ENCODE measurements around the gene PERP. TPM values are rescaled to one million over a fixed set of nuclear protein-coding genes. Genes with fewer than 3 reads are reported as not detected.
"Not testable (repeated sequence)": the region's sequence is repeated elsewhere in the genome, so short reads cannot be mapped to it uniquely, and the experiment has no call there.

PERP gene
- total and polyA plus RNA-seq, 4 donors = 14.7 to 57.8 (median 30.3) TPM

DNA sequence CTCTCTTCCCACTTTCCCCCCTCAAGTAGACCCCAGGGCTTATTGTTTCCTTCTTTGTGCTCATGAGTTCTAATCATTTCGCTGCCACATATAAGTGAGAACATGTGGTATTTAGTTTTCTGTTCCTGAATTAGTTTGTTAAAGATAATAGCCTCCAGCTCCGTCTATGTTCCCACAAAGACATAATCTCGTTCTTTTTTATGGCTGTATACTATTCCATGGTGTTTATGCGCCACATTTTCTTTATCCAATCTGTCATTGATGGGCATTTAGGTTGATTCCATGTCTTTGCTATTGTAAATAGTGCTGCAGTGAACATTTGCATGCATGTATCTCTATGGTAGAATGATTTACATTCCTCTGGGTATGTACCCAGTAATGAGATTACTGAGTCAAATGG, 16.9 kb upstream of the PERP start:
- TF ChIP-seq, protein P1, sequence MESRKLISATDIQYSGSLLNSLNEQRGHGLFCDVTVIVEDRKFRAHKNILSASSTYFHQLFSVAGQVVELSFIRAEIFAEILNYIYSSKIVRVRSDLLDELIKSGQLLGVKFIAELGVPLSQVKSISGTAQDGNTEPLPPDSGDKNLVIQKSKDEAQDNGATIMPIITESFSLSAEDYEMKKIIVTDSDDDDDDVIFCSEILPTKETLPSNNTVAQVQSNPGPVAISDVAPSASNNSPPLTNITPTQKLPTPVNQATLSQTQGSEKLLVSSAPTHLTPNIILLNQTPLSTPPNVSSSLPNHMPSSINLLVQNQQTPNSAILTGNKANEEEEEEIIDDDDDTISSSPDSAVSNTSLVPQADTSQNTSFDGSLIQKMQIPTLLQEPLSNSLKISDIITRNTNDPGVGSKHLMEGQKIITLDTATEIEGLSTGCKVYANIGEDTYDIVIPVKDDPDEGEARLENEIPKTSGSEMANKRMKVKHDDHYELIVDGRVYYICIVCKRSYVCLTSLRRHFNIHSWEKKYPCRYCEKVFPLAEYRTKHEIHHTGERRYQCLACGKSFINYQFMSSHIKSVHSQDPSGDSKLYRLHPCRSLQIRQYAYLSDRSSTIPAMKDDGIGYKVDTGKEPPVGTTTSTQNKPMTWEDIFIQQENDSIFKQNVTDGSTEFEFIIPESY (IDR thresholded peaks at IDR 0.05) = no peak
- TF ChIP-seq, protein P2, sequence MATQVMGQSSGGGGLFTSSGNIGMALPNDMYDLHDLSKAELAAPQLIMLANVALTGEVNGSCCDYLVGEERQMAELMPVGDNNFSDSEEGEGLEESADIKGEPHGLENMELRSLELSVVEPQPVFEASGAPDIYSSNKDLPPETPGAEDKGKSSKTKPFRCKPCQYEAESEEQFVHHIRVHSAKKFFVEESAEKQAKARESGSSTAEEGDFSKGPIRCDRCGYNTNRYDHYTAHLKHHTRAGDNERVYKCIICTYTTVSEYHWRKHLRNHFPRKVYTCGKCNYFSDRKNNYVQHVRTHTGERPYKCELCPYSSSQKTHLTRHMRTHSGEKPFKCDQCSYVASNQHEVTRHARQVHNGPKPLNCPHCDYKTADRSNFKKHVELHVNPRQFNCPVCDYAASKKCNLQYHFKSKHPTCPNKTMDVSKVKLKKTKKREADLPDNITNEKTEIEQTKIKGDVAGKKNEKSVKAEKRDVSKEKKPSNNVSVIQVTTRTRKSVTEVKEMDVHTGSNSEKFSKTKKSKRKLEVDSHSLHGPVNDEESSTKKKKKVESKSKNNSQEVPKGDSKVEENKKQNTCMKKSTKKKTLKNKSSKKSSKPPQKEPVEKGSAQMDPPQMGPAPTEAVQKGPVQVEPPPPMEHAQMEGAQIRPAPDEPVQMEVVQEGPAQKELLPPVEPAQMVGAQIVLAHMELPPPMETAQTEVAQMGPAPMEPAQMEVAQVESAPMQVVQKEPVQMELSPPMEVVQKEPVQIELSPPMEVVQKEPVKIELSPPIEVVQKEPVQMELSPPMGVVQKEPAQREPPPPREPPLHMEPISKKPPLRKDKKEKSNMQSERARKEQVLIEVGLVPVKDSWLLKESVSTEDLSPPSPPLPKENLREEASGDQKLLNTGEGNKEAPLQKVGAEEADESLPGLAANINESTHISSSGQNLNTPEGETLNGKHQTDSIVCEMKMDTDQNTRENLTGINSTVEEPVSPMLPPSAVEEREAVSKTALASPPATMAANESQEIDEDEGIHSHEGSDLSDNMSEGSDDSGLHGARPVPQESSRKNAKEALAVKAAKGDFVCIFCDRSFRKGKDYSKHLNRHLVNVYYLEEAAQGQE (IDR thresholded peaks at IDR 0.05) = no peak
- Histone ChIP-seq H3K27ac (ENCODE audit: low read depth in 1 of 2, low read length in 2 of 2) (no peak overlapping the region), H3K27me3 (ENCODE audit: control insufficient read depth in 4 of 4, insufficient read depth in 4 of 4, low read length in 3 of 4) (peaks cover 0 to 4% (median 0%) of the 10 kb centered on the region in 4 donors), H3K36me3 (ENCODE audit: control insufficient read depth in 4 of 4, insufficient read depth in 3 of 4, low read depth in 1 of 4, low read length in 3 of 4) (no peaks in the 10 kb centered on the region), H3K4me1 (ENCODE audit: control insufficient read depth in 4 of 4, insufficient read depth in 4 of 4, low read length in 3 of 4) (no peaks in the 10 kb centered on the region), H3K9ac (ENCODE audit: low read depth in 1 of 2, low read length in 2 of 2) (no peak overlapping the region), H3K4me3 (ENCODE audit: low read depth in 1 of 3, low read length in 3 of 3) (no peak overlapping the region), H3K9me3 (ENCODE audit: control insufficient read depth in 4 of 4, low read length in 3 of 4) (no peaks in the 10 kb centered on the region)
- no peak for DNase-seq (ENCODE audit: low spot score)
- WGBS = 92% methylated on average over 4 of the region's 4 CpGs

DNA sequence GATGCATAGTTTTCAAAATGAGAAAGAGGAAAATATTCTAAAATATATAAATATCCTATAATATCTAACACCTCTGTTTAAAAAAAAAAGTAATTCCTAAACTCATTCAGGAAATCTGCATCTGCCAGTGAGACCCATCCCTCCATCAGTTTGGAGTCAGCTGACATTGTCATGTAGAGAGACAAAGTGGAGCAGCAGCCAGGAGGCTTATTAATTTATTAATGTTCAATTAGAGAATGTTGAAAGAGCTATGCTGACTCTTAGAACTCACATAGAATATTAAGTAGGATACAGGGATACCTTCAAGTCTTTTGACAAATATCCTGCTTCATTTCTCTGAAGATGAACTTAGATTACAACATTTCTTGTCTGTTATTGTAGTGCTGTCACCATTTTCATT, 12.8 kb upstream of the PERP start:
- DNase-seq (ENCODE audit: low spot score) = no peak
- no peak overlapping the region for H3K4me3 ChIP-seq (ENCODE audit: low read depth in 1 of 3, low read length in 3 of 3)
- TF ChIP-seq YY1 (IDR thresholded peaks at IDR 0.05) = no peak
- TF ChIP-seq RAD21 (IDR thresholded peaks at IDR 0.05) = no peak

DNA sequence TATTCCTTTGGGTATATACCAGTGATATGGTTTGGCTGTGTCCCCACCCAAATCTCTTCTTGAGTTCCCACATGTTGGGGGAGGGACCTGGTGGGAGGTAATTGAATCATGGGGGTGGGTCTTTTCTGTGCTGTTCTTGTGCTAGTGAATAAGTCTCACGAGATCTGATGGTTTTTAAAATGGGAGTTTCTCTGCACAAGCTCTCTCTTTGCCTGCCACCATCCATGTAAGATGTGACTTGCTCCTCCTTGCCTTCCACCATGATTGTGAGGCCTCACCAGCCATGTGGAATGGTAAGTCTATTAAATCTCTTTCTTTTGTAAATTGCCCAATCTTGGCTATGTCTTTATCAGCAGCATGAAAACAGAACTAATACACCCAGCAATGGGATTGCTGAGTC, 12.0 kb upstream of the PERP start:
- not testable (repeated sequence) for DNase-seq (ENCODE audit: low spot score); H3K4me1 ChIP-seq (ENCODE audit: control insufficient read depth in 4 of 4, insufficient read depth in 4 of 4, low read length in 3 of 4); H3K27me3 ChIP-seq (ENCODE audit: control insufficient read depth in 4 of 4, insufficient read depth in 4 of 4, low read length in 3 of 4); H3K27ac ChIP-seq (ENCODE audit: low read depth in 1 of 2, low read length in 2 of 2); H3K4me3 ChIP-seq (ENCODE audit: low read depth in 1 of 3, low read length in 3 of 3); H3K9me3 ChIP-seq (ENCODE audit: control insufficient read depth in 4 of 4, low read length in 3 of 4); H3K36me3 ChIP-seq (ENCODE audit: control insufficient read depth in 4 of 4, insufficient read depth in 3 of 4, low read depth in 1 of 4, low read length in 3 of 4); H3K9ac ChIP-seq (ENCODE audit: low read depth in 1 of 2, low read length in 2 of 2)
- 95% methylated on average over 1 of the region's 1 CpG for WGBS

More for the DNA sequence above, 12.8 kb upstream of the PERP start:
- Histone ChIP-seq H3K4me1 (ENCODE audit: control insufficient read depth in 4 of 4, insufficient read depth in 4 of 4, low read length in 3 of 4) (peaks cover 0 to 3% (median under 1%) of the 10 kb centered on the region in 4 donors), H3K9me3 (ENCODE audit: control insufficient read depth in 4 of 4, low read length in 3 of 4) (no peaks in the 10 kb centered on the region), H3K36me3 (ENCODE audit: control insufficient read depth in 4 of 4, insufficient read depth in 3 of 4, low read depth in 1 of 4, low read length in 3 of 4) (no peaks in the 10 kb centered on the region), H3K9ac (ENCODE audit: low read depth in 1 of 2, low read length in 2 of 2) (no peak overlapping the region), H3K27ac (ENCODE audit: low read depth in 1 of 2, low read length in 2 of 2) (no peak overlapping the region), H3K27me3 (ENCODE audit: control insufficient read depth in 4 of 4, insufficient read depth in 4 of 4, low read length in 3 of 4) (no peaks in the 10 kb centered on the region)

DNA sequence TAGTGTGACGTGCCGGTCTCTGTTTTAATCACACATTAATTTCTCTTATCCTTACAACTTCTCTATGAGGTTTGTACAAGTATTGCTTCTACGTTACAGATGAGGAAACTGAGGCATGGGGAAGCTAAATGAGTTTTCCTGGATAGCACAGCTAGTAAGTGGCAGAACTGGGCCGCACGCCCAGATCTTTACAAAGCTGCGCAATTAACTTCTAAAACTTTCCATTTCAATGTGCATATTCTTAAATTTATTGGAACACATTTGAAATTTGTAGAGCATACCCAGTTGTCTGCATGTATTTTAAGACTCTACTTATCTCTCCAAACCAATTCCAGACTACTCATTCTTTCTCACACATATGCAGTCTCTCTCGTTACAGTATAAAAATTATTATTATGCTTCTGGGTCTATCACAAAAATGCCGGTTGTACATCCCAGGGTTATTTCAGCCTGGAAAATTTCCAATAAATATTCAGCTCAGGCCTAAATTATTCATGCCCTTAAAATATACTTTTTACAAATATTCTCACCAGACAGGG, 10.2 kb upstream of the PERP start:
- H3K36me3 ChIP-seq (ENCODE audit: control insufficient read depth in 4 of 4, insufficient read depth in 3 of 4, low read depth in 1 of 4, low read length in 3 of 4) = no peaks in the 10 kb centered on the region
- no peaks in the 10 kb centered on the region for H3K9me3 ChIP-seq (ENCODE audit: control insufficient read depth in 4 of 4, low read length in 3 of 4)
- H3K27me3 ChIP-seq (ENCODE audit: control insufficient read depth in 4 of 4, insufficient read depth in 4 of 4, low read length in 3 of 4) = no peaks in the 10 kb centered on the region
- H3K4me1 ChIP-seq (ENCODE audit: control insufficient read depth in 4 of 4, insufficient read depth in 4 of 4, low read length in 3 of 4) = peaks cover 0 to 3% (median under 1%) of the 10 kb centered on the region in 4 donors
- no peak for DNase-seq (ENCODE audit: low spot score)
- H3K4me3 ChIP-seq (ENCODE audit: low read depth in 1 of 3, low read length in 3 of 3) = no peak overlapping the region
- H3K9ac ChIP-seq (ENCODE audit: low read depth in 1 of 2, low read length in 2 of 2) = no peak overlapping the region
- H3K27ac ChIP-seq (ENCODE audit: low read depth in 1 of 2, low read length in 2 of 2) = no peak overlapping the region
- 93% methylated on average over 8 of the region's 8 CpGs for WGBS
- TF ChIP-seq, protein P3, sequence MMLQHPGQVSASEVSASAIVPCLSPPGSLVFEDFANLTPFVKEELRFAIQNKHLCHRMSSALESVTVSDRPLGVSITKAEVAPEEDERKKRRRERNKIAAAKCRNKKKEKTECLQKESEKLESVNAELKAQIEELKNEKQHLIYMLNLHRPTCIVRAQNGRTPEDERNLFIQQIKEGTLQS (IDR thresholded peaks at IDR 0.05) = no peak
- TF ChIP-seq SP1 (IDR thresholded peaks at IDR 0.05) = no peak
- TF ChIP-seq, protein P2 (IDR thresholded peaks at IDR 0.05) = no peak
- no peak for TF ChIP-seq NR2F2 (IDR thresholded peaks at IDR 0.05)
- TF ChIP-seq FOXA2 (IDR thresholded peaks at IDR 0.05) = no peak
- TF ChIP-seq, protein P1 (IDR thresholded peaks at IDR 0.05) = no peak
- no peak for TF ChIP-seq HNF4A (conservative IDR thresholded peaks at IDR 0.05)
- TF ChIP-seq JUND (IDR thresholded peaks at IDR 0.05) = no peak
- no peak for TF ChIP-seq YY1 (IDR thresholded peaks at IDR 0.05)
- TF ChIP-seq EGR1 (IDR thresholded peaks at IDR 0.05; ENCODE audit: low read depth in 2 of 2) = no peak
